Duodenal mucosa (tissue), 2 donors: ENCODE data around the gene TCEA3.

Experiments used
- H3K27ac ChIP-seq: one replicate; pipeline ENCODE4 v1.7.0; 2013; ENCODE audit warnings: low read depth, low read length
- H3K27me3 ChIP-seq, 2 donors: one replicate each; pipeline ENCODE4 v1.7.0; 2013; ENCODE audit warnings: low read length in 2 of 2, control low read depth in 1 of 2; ENCODE audit not compliant: insufficient read depth in 2 of 2, control insufficient read depth in 1 of 2
- H3K36me3 ChIP-seq, 2 donors: one replicate each; pipeline ENCODE4 v1.7.0; 2013; ENCODE audit warnings: low read length in 2 of 2, control low read depth in 1 of 2; ENCODE audit not compliant: insufficient read depth in 2 of 2, control insufficient read depth in 1 of 2
- H3K4me1 ChIP-seq, 2 donors: one replicate each; pipeline ENCODE4 v1.7.0; 2013; ENCODE audit warnings: low read length in 2 of 2, control low read depth in 1 of 2; ENCODE audit not compliant: insufficient read depth in 2 of 2, control insufficient read depth in 1 of 2
- H3K4me3 ChIP-seq, 2 donors: one replicate each; pipeline ENCODE4 v1.7.0; 2013; ENCODE audit warnings: low read length in 2 of 2, low read depth in 1 of 2
- H3K9ac ChIP-seq, 2 donors: one replicate each; pipeline ENCODE4 v1.7.0; 2013; ENCODE audit warnings: low read length in 2 of 2, low read depth in 1 of 2
- H3K9me3 ChIP-seq, 2 donors: one replicate each; pipeline ENCODE4 v1.7.0; 2013; ENCODE audit warnings: low read length in 2 of 2, control low read depth in 1 of 2; ENCODE audit not compliant: control insufficient read depth in 1 of 2

Gene TCEA3

DNA sequence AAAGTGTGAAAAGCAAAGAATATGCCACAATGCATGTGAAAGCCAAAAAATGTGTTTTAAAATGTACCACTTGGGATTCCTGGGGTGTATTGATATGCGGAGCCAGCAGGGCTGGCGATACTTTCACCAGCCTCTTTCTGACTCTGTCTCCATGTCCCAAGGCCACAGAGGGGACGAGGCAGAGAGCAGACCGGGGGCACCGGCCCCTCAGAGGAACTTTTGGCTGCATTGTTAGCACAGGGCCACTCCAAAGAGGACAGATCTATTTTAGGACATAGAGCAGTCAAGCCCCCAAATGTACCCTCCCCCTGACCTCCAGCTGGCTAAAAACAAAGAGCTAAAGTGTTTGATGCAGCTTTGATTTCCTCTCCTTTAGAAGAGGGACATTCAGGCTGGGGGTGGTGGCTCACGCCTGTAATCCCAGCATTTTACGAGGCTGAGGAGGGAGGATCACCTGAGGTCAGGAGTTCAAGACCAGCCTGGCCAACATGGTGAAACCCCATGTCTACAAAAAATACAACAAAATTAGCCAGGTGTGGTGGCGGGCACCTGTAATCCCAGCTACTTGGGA, 29.3 kb downstream of the TCEA3 start:
- Histone ChIP-seq H3K27me3 (no peaks in the 10 kb centered on the region), H3K27ac (peak overlapping the region; percentile 15), H3K9me3 (no peaks in the 10 kb centered on the region), H3K36me3 (peaks cover 0 to 31% of the 10 kb centered on the region in 2 donors), H3K4me3 (no peak overlapping the region), H3K9ac (no peak overlapping the region), H3K4me1 (peaks cover 0 to 6% of the 10 kb centered on the region in 2 donors)

DNA sequence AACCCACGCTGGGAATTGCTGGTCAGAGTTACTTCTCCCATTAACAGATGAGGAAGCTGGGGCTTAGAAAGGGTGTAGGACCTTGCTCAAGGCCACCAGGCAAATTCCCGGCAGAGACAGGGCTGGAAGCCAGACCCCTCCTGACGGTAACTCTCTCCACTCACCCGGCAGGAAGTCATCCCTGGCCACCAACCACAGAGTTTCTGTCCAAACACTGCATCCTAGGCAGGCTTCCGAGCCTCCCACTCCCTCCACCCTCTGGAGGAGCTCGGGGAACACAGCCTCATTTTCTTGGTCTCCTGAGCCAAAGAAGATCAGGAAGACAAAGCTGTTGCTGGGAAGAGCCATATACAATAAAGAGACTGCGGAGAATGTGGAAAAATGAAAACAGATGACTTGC, 29.9 kb downstream of the TCEA3 start:
- H3K9me3 ChIP-seq: no peaks in the 10 kb centered on the region
- H3K36me3 ChIP-seq: peaks cover 0 to 31% of the 10 kb centered on the region in 2 donors
- H3K9ac ChIP-seq: no peak overlapping the region
- no peaks in the 10 kb centered on the region for H3K27me3 ChIP-seq
- peaks cover 0 to 6% of the 10 kb centered on the region in 2 donors for H3K4me1 ChIP-seq
- peak overlapping the region; percentile 15 for H3K27ac ChIP-seq
- H3K4me3 ChIP-seq: no peak overlapping the region

DNA sequence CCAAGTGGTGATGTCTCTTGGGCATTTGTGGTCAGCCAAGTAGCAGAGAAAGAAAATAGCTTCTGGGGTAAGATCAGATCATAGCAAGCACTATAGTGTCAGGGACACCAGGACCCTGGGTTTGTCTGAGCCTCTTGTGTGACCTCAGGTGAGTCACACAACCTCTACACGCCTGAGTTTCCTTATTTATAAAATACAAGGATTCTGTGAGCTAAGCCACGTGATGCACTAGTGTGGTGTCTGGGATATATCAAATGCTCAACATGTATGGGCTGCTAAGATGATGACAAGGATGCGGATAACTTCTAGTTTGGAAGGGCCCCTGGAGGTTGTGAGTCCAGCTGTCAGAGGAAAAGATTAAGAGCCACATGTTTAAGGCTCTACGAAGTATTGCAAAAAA, 30.4 kb downstream of the TCEA3 start:
- no peak overlapping the region for H3K27ac ChIP-seq
- H3K9ac ChIP-seq: no peak overlapping the region
- H3K27me3 ChIP-seq: no peaks in the 10 kb centered on the region
- H3K9me3 ChIP-seq: no peaks in the 10 kb centered on the region
- peaks cover 0 to 6% of the 10 kb centered on the region in 2 donors for H3K4me1 ChIP-seq
- H3K36me3 ChIP-seq: peaks cover 0 to 31% of the 10 kb centered on the region in 2 donors
- H3K4me3 ChIP-seq: no peak overlapping the region

- no peaks in the 10 kb centered on the region for H3K27me3 ChIP-seq
- H3K27ac ChIP-seq: no peak overlapping the region
- no peak overlapping the region for H3K9ac ChIP-seq
- H3K4me1 ChIP-seq: peaks cover 0 to 6% of the 10 kb centered on the region in 2 donors
- H3K36me3 ChIP-seq: peaks cover 0 to 31% of the 10 kb centered on the region in 2 donors
- no peaks in the 10 kb centered on the region for H3K9me3 ChIP-seq
- H3K4me3 ChIP-seq: no peak overlapping the region
Observed at GRCh38 chr1:23393706-23394105, 30.8 kb downstream of the TCEA3 start.

GRCh38 chr1:23392125-23392855, 32.3 kb downstream of the TCEA3 start:
- peaks cover 0 to 24% of the 10 kb centered on the region in 2 donors for H3K36me3 ChIP-seq

GRCh38 chr1:23389837-23390321, 34.7 kb downstream of the TCEA3 start:
- Histone ChIP-seq H3K27ac (no peak overlapping the region), H3K27me3 (no peaks in the 10 kb centered on the region), H3K36me3 (peaks cover 0 to 12% of the 10 kb centered on the region in 2 donors), H3K4me1 (peaks cover 6 to 10% of the 10 kb centered on the region in 2 donors), H3K9me3 (no peaks in the 10 kb centered on the region), H3K9ac (no peak overlapping the region), H3K4me3 (no peak overlapping the region)

More at GRCh38 chr1:23392125-23392855, 32.3 kb downstream of the TCEA3 start:
- Histone ChIP-seq H3K9me3 (no peaks in the 10 kb centered on the region), H3K4me1 (peaks cover 0 to 6% of the 10 kb centered on the region in 2 donors), H3K4me3 (no peak overlapping the region), H3K27ac (no peak overlapping the region), H3K9ac (no peak overlapping the region), H3K27me3 (no peaks in the 10 kb centered on the region)

GRCh38 chr1:23387494-23387893, 37.1 kb downstream of the TCEA3 start:
- no peak overlapping the region for H3K4me3 ChIP-seq
- no peaks in the 10 kb centered on the region for H3K9me3 ChIP-seq
- no peaks in the 10 kb centered on the region for H3K27me3 ChIP-seq
- no peak overlapping the region for H3K9ac ChIP-seq
- peaks cover 10 to 17% of the 10 kb centered on the region in 2 donors for H3K4me1 ChIP-seq
- H3K27ac ChIP-seq: no peak overlapping the region
- peaks cover 0 to 14% of the 10 kb centered on the region in 2 donors for H3K36me3 ChIP-seq

- H3K27ac ChIP-seq: no peak overlapping the region
- H3K4me1 ChIP-seq: peaks cover 17 to 18% of the 10 kb centered on the region in 2 donors
Observed at GRCh38 chr1:23385119-23385621, 39.4 kb downstream of the TCEA3 start.

DNA sequence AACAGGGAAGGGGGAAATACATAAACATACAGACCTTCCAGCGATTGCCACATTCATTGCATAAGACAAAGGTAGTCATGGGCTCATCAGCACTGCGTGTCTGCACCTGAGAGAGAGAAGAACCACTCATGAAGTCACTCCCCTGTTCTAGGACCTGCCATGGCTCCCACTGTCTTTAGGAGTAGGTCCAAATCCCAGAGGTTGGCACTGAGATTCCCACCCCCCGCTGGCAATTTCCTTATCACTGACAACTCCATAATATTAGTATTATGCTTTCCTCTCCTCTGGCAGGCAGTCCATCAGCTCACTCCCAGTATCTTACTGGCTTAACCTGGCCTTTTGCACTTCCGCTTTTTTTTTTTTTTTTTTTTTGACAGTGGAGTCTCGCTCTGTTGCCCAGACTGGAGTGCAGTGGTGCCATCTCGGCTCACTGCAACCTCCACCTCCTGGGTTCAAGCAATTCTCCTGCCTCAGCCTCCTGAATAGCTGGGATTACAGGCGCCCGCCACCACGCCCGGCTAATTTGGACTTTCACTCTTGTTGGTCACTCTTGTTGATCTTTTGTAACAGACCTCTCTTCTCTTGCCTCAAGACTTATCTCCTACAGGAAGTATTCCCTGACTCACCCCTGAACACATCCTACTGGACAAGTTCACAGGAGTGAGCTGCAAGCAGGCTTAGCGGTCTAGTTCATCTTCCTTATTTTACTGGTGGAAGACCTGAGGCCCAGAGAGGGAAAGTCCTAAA, 40.1 kb downstream of the TCEA3 start:
- Histone ChIP-seq H3K4me1 (peaks cover 17 to 18% of the 10 kb centered on the region in 2 donors), H3K9me3 (no peaks in the 10 kb centered on the region), H3K27me3 (no peaks in the 10 kb centered on the region), H3K27ac (no peak overlapping the region), H3K36me3 (peaks cover 0 to 14% of the 10 kb centered on the region in 2 donors), H3K4me3 (no peak overlapping the region), H3K9ac (no peak overlapping the region)

More at GRCh38 chr1:23385119-23385621, 39.4 kb downstream of the TCEA3 start:
- no peak overlapping the region for H3K9ac ChIP-seq
- no peaks in the 10 kb centered on the region for H3K9me3 ChIP-seq
- no peaks in the 10 kb centered on the region for H3K27me3 ChIP-seq
- H3K4me3 ChIP-seq: no peak overlapping the region
- H3K36me3 ChIP-seq: peaks cover 0 to 14% of the 10 kb centered on the region in 2 donors
